K562 (cell line): ENCODE measurements around the gene IQSEC3. TPM values are rescaled to one million over a fixed set of nuclear protein-coding genes. Genes with fewer than 3 reads are reported as not detected.
"Not testable (repeated sequence)": the region's sequence is repeated elsewhere in the genome, so short reads cannot be mapped to it uniquely, and the experiment has no call there.

Source experiments
- ATAC-seq: fragments of 200-7000 bp; cut with Tn5 transposase; 3 replicates; pipeline ENCODE4 v1.9.1; 2020; ENCODE audit warnings: moderate library complexity
- BruUV-seq: library from RNA; stranded (reverse); fragments of 400-500 nt; replicated peaks from 2 replicates; lab custom pipeline; 2021; lab: Mats Ljungman, UMichigan
- CTCF ChIA-PET: fragments of 300-600 bp; formaldehyde crosslinking; extraction: SDS; loops from one replicate; lab custom pipeline; 2021; ENCODE audit warnings: low intra/inter-chr PET ratio; lab: Yijun Ruan, JAX
- POLR2A ChIA-PET: fragments of 300-600, 350-650 bp; sonication (Branson Sonifier 250); formaldehyde crosslinking; extraction: SDS; loops from one replicate; lab custom pipeline; 2021; ENCODE audit warnings: antibody characterized with exemption, inconsistent platforms; lab: Yijun Ruan, JAX
- DNase-seq, 4 experiments: peaks; one replicate each; pipeline versions ENCODE4 v3.0.0 to v3.0.0-alpha.2; 2011 to 2018; ENCODE audit warnings: low spot score in 3 of 4, mixed read lengths in 3 of 4; ENCODE audit errors: extremely low read depth in 1 of 4
- FAIRE-seq: peaks from 2 replicates; lab custom pipeline; 2011; peaks lifted over from hg19 to GRCh38; lab: Jason Lieb, UNC
- H2AFZ ChIP-seq: 2 replicates; pipeline ENCODE4 v1.6.0; 2011; ENCODE audit warnings: low read depth, low read length, control low read depth, inconsistent platforms
- H3K27ac ChIP-seq: fragments of 200-600 bp; 3 replicates; pipeline ENCODE4 v1.8.0; 2011; ENCODE audit warnings: low read depth, mild to moderate bottlenecking, control low read depth, inconsistent platforms, low read length, moderate library complexity, mixed read lengths; ENCODE audit errors: extremely low read depth
- H3K27me3 ChIP-seq, 2 experiments: fragments of 300-600 bp in 1 of 2; 2 replicates in 1 of 2; 3 replicates in 1 of 2; pipeline versions ENCODE4 v1.6.0 to v1.8.0; 2011; ENCODE audit warnings: inconsistent platforms in 2 of 2, low read length in 2 of 2, mild to moderate bottlenecking in 1 of 2, mixed read lengths in 1 of 2, moderate library complexity in 1 of 2; ENCODE audit not compliant: control insufficient read depth in 2 of 2, insufficient read depth in 2 of 2
- H3K36me3 ChIP-seq: fragments of 300-600 bp; 3 replicates; pipeline ENCODE4 v1.8.0; 2011; ENCODE audit warnings: mild to moderate bottlenecking, low read length, inconsistent platforms; ENCODE audit not compliant: control insufficient read depth, insufficient read depth
- H3K4me1 ChIP-seq, 2 experiments: fragments of 200-600 bp in 1 of 2; replicated peaks in 1 of 2; 2 replicates in 1 of 2; 3 replicates in 1 of 2; pipeline versions ENCODE4 v1.5.1 to v1.8.0; 2011; ENCODE audit warnings: inconsistent platforms in 2 of 2, low read length in 2 of 2, mild to moderate bottlenecking in 1 of 2, mixed read lengths in 1 of 2, moderate library complexity in 1 of 2; ENCODE audit not compliant: control insufficient read depth in 2 of 2, insufficient read depth in 2 of 2
- H3K4me2 ChIP-seq: 2 replicates; pipeline ENCODE4 v1.6.1; 2011; ENCODE audit warnings: low read length, control low read depth, inconsistent platforms, mixed read lengths; ENCODE audit not compliant: insufficient read depth
- H3K4me3 ChIP-seq: fragments of 200-600 bp; sonication (generic), shearing (Covaris generic); 2 replicates; pipeline ENCODE4 v1.5.1; 2016; ENCODE audit warnings: control low read depth, inconsistent platforms
- H3K79me2 ChIP-seq: fragments of 200-600 bp; 3 replicates; pipeline ENCODE4 v1.8.0; 2011; ENCODE audit warnings: low read length, inconsistent platforms; ENCODE audit not compliant: control insufficient read depth, insufficient read depth
- H3K9ac ChIP-seq, 2 experiments: 2 replicates each; pipeline versions ENCODE4 v1.6.0 to v1.6.1; 2011; ENCODE audit warnings: low read depth in 2 of 2, low read length in 2 of 2, control low read depth in 1 of 2, inconsistent platforms in 1 of 2, mild to moderate bottlenecking in 1 of 2, mixed read lengths in 1 of 2; ENCODE audit not compliant: insufficient read depth in 1 of 2
- H3K9me1 ChIP-seq: one replicate; pipeline ENCODE4 v1.6.0; 2011; ENCODE audit warnings: inconsistent platforms, mild to moderate bottlenecking, low read length, moderate library complexity; ENCODE audit not compliant: control insufficient read depth, insufficient read depth
- H3K9me3 ChIP-seq: replicated peaks from 2 replicates; pipeline ENCODE4 v1.5.1; 2011; ENCODE audit warnings: low read depth, low read length, inconsistent platforms; ENCODE audit not compliant: control insufficient read depth, insufficient read depth
- H4K20me1 ChIP-seq: replicated peaks from 2 replicates; pipeline ENCODE4 v1.6.1; 2011; ENCODE audit warnings: low read length, inconsistent platforms, mixed read lengths; ENCODE audit not compliant: control insufficient read depth, insufficient read depth
- MAZ ChIP-seq, 2 experiments: fragments of 450-650 bp in 1 of 2; sonication (generic) in 1 of 2; formaldehyde crosslinking; IDR thresholded peaks in 1 of 2; conservative IDR thresholded peaks in 1 of 2; 2 replicates each; pipeline versions ENCODE4 v1.4.0 to v1.5.0; 2020; ENCODE audit warnings: mild to moderate bottlenecking in 1 of 2, missing genetic modification reagents in 1 of 2
- SAP30 ChIP-seq: fragments of 200-600 bp; sonication (generic); IDR thresholded peaks from 2 replicates; pipeline ENCODE4 v1.6.1; 2012; ENCODE audit warnings: borderline replicate concordance, low read depth, mild to moderate bottlenecking, moderate library complexity, low read length, control low read depth, inconsistent platforms; ENCODE audit not compliant: insufficient read depth, poor library complexity, severe bottlenecking
- ZNF197 ChIP-seq: fragments of 200-800 bp; sonication (Bioruptor generic); IDR thresholded peaks from 2 replicates; pipeline ENCODE4 v1.6.1; 2016; ENCODE audit warnings: low read depth, missing genetic modification characterization, missing compliant biosample characterization
- ZNF766 ChIP-seq: fragments of 200-800 bp; sonication (Bioruptor generic); conservative IDR thresholded peaks from 2 replicates; pipeline ENCODE4 v1.6.1; 2016; ENCODE audit warnings: missing genetic modification characterization, missing compliant biosample characterization
- WGBS: fragments of 100-300 bp; shearing (Covaris generic); methylation state at CpG from one replicate; pipeline ENCODE4 v1.1.6; 2016; ENCODE audit warnings: low coverage, mixed read lengths; ENCODE audit not compliant: insufficient coverage; ENCODE audit errors: missing lambda C conversion rate; 5-methylcytosine and 5-hydroxymethylcytosine counted together
- in situ Hi-C: fragments of 300-500 bp; cut with MboI; formaldehyde crosslinking; loops from 4 replicates; pipeline ENCODE4 v1.15.0; 2018; ENCODE audit warnings: inconsistent platforms, mixed read lengths
- intact Hi-C: fragments of 100-400 bp; cut with micrococcal nuclease; formaldehyde crosslinking; loops from 2 replicates; pipeline ENCODE4 v1.14.2; 2022
- polyA plus RNA-seq, 8 experiments: library from polyadenylated mRNA; depleted of rRNA in 4 of 8; stranded (reverse) in 5 of 8; unstranded in 3 of 8; fragments of >200 nt; fragmentation: Nextera tagmentation in 2 of 8; fragmentation: Illumina TruSeq in 1 of 8; extraction: Ambion mirVana in 2 of 8; extraction: Trizol in 1 of 8; gene quantifications; 2 replicates each; pipeline versions ENCODE4 v1.2.1 to v1.2.3, GENCODE V29; 2011 to 2014; ENCODE audit warnings: inconsistent platforms in 1 of 8, missing spikeins in 1 of 8
- total RNA-seq, 7 experiments: library from RNA; depleted of rRNA in 6 of 7; stranded (reverse); fragments of >200 nt in 6 of 7; fragmentation: Illumina TruSeq in 2 of 7; extraction: Trizol in 2 of 7; gene quantifications; 2 replicates each; pipeline versions ENCODE4 v1.2.1 to v1.2.3, GENCODE V29; 2011 to 2021; ENCODE audit warnings: low replicate concordance in 1 of 7
- TF ChIP-seq, protein P1 (sequence below), 2 experiments: fragments of 450-650 bp; formaldehyde crosslinking in 1 of 2; IDR thresholded peaks; 2 replicates each; pipeline versions ENCODE4 v1.4.0 to v1.6.1; 2014 to 2020; ENCODE audit warnings: mild to moderate bottlenecking in 2 of 2, borderline replicate concordance in 1 of 2, low read depth in 1 of 2
- TF ChIP-seq, protein P2 (sequence below): fragments of 200-800 bp; sonication (Bioruptor generic); IDR thresholded peaks from 2 replicates; pipeline ENCODE4 v1.6.1; 2017; ENCODE audit warnings: missing genetic modification characterization, missing compliant biosample characterization
- TF ChIP-seq, protein P3 (sequence below): fragments of 200-800 bp; sonication (Bioruptor generic); IDR thresholded peaks from 2 replicates; pipeline ENCODE4 v1.6.1; 2017; ENCODE audit warnings: missing genetic modification characterization, missing compliant biosample characterization

Gene IQSEC3
- total and polyA plus RNA-seq, 9 of the 15 experiments (the other 6 are each of a cell fraction or from before 2014, with no cell fraction given), result under 0.01 to 0.25 (median 0.08) TPM; not detected in 3

DNA sequence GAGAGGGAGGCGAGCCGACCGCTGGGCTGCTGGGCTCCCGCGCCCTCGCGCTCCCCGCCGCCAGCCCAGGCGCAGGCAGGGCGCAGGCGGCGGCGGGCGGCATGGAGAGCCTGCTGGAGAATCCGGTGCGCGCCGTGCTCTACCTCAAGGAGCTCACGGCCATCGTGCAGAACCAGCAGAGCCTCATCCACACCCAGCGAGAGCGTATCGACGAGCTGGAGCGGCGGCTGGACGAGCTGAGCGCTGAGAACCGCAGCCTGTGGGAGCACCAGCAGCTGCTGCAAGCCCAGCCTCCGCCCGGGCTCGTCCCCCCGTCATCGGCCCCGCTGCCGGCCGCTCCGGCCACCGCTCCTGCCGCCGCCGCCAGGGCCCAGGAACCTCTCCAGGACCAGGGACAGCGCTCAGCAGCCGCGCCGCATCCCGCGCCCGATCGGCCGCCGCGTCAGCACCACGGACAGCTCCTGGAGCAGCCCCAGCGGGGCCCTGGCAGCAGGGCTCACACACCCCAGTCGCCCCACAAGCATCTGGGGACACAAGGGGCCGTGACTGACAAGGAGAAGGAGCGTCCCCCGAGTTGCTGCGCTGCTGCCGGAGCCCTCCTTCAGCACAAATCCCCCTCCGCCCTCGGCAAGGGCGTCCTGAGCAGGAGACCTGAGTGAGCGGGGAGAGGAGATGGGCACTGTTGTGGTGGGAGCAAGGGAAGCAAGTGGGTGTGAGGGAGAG is 376 bp downstream of the IQSEC3 start:
- H3K9me1 ChIP-seq, in situ Hi-C loops, intact Hi-C loops, BruUV-seq, H4K20me1 ChIP-seq, CTCF ChIA-PET, H3K4me1 ChIP-seq, POLR2A ChIA-PET, H3K4me2 ChIP-seq, H3K79me2 ChIP-seq, H2AFZ ChIP-seq, H3K36me3 ChIP-seq, H3K9me3 ChIP-seq, H3K9ac ChIP-seq, H3K27ac ChIP-seq, H3K27me3 ChIP-seq: not testable (repeated sequence)
- FAIRE-seq (peak; percentile 67), ATAC-seq (peak; percentile 92), DNase-seq (peak in 1 of 4 experiments; percentile 40)
- H3K4me3 ChIP-seq, result peak overlapping the region; percentile 29; the same call in 1 of the 2 replicates
- whole genome bisulfite sequencing, result 28% methylated on average over 3 of the region's 66 CpGs
- TF ChIP-seq MAZ (CRISPR knock-in tag; conservative IDR thresholded peaks at IDR 0.05 in 1 of 2, IDR thresholded peaks at IDR 0.05 in 1 of 2) (0 out of 4 replicates have a peak, but pooled peaks of 1 of the 2 experiments have one; percentile 18), ZNF766 (CRISPR knock-in tag) (0 out of 2 replicates have a peak, but pooled peaks have one; percentile 35), SAP30 (peak; percentile 66), ZNF197 (CRISPR knock-in tag) (0 out of 2 replicates have a peak, but pooled peaks have one; percentile 33)
- TF ChIP-seq, protein P1, sequence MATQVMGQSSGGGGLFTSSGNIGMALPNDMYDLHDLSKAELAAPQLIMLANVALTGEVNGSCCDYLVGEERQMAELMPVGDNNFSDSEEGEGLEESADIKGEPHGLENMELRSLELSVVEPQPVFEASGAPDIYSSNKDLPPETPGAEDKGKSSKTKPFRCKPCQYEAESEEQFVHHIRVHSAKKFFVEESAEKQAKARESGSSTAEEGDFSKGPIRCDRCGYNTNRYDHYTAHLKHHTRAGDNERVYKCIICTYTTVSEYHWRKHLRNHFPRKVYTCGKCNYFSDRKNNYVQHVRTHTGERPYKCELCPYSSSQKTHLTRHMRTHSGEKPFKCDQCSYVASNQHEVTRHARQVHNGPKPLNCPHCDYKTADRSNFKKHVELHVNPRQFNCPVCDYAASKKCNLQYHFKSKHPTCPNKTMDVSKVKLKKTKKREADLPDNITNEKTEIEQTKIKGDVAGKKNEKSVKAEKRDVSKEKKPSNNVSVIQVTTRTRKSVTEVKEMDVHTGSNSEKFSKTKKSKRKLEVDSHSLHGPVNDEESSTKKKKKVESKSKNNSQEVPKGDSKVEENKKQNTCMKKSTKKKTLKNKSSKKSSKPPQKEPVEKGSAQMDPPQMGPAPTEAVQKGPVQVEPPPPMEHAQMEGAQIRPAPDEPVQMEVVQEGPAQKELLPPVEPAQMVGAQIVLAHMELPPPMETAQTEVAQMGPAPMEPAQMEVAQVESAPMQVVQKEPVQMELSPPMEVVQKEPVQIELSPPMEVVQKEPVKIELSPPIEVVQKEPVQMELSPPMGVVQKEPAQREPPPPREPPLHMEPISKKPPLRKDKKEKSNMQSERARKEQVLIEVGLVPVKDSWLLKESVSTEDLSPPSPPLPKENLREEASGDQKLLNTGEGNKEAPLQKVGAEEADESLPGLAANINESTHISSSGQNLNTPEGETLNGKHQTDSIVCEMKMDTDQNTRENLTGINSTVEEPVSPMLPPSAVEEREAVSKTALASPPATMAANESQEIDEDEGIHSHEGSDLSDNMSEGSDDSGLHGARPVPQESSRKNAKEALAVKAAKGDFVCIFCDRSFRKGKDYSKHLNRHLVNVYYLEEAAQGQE (IDR thresholded peaks at IDR 0.05; ENCODE audit: borderline replicate concordance), result peak; percentile 36; the same call in 1 of the 2 replicates
- TF ChIP-seq, protein P1 (CRISPR knock-in tag; IDR thresholded peaks at IDR 0.05; ENCODE audit: low read depth), result peak; percentile 90
- TF ChIP-seq, protein P2, sequence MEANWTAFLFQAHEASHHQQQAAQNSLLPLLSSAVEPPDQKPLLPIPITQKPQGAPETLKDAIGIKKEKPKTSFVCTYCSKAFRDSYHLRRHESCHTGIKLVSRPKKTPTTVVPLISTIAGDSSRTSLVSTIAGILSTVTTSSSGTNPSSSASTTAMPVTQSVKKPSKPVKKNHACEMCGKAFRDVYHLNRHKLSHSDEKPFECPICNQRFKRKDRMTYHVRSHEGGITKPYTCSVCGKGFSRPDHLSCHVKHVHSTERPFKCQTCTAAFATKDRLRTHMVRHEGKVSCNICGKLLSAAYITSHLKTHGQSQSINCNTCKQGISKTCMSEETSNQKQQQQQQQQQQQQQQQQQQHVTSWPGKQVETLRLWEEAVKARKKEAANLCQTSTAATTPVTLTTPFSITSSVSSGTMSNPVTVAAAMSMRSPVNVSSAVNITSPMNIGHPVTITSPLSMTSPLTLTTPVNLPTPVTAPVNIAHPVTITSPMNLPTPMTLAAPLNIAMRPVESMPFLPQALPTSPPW (CRISPR knock-in tag), result peak; percentile 21; the same call in 1 of the 2 replicates
- TF ChIP-seq, protein P3, sequence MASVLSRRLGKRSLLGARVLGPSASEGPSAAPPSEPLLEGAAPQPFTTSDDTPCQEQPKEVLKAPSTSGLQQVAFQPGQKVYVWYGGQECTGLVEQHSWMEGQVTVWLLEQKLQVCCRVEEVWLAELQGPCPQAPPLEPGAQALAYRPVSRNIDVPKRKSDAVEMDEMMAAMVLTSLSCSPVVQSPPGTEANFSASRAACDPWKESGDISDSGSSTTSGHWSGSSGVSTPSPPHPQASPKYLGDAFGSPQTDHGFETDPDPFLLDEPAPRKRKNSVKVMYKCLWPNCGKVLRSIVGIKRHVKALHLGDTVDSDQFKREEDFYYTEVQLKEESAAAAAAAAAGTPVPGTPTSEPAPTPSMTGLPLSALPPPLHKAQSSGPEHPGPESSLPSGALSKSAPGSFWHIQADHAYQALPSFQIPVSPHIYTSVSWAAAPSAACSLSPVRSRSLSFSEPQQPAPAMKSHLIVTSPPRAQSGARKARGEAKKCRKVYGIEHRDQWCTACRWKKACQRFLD (CRISPR knock-in tag), result 0 out of 2 replicates have a peak, but pooled peaks have one; percentile 46
